IPS-NIHi11 (cell line): ENCODE measurements around the gene EML6.

Experiments
- DNase-seq: peaks from one replicate; pipeline ENCODE4 v3.0.0; 2012; ENCODE audit warnings: mixed read lengths, low spot score

Gene EML6

GRCh38 chr2:55001716-55002115 lies 278.3 kb downstream of the EML6 start:
- DNase-seq, result no peak

GRCh38 chr2:55003706-55004639 lies 280.5 kb downstream of the EML6 start:
- no peak for DNase-seq

- DNase-seq, result no peak
These were observed 282.8 kb downstream of the EML6 start for GRCh38 chr2:55006306-55006705.

GRCh38 chr2:55009277-55010060 lies 286.0 kb downstream of the EML6 start:
- DNase-seq, result no peak

GRCh38 chr2:55010149-55010591 lies 286.7 kb downstream of the EML6 start:
- DNase-seq, result peak; percentile 30

GRCh38 chr2:55010915-55011314 lies 287.5 kb downstream of the EML6 start:
- DNase-seq, result no peak

- no peak for DNase-seq
These were observed 288.6 kb downstream of the EML6 start for GRCh38 chr2:55011831-55012671.

- no peak for DNase-seq
These were observed 289.4 kb downstream of the EML6 start for GRCh38 chr2:55012672-55013484.

- no peak for DNase-seq
These were observed 290.5 kb downstream of the EML6 start for GRCh38 chr2:55013936-55014335.

- peak; percentile 29 for DNase-seq
These were observed 291.8 kb downstream of the EML6 start for GRCh38 chr2:55014962-55015939.

- no peak for DNase-seq
These were observed 294.0 kb downstream of the EML6 start for GRCh38 chr2:55017428-55017827.

- no peak for DNase-seq
These were observed 294.4 kb downstream of the EML6 start for GRCh38 chr2:55017880-55018279.

- DNase-seq, result no peak
These were observed 295.2 kb downstream of the EML6 start for GRCh38 chr2:55018619-55019018.

- DNase-seq, result no peak
These were observed 296.2 kb downstream of the EML6 start for GRCh38 chr2:55019526-55020258.
